Measurements from ENCODE around the gene TMEM101. TPM values are rescaled to one million over a fixed set of nuclear protein-coding genes. Genes with fewer than 3 reads are reported as not detected.

TMEM101 gene
- total and polyA plus RNA-seq, 2 of the 13 experiments (the other 11 are each of a cell fraction or from before 2014, with no cell fraction given) = 72.0 to 100 TPM

DNA sequence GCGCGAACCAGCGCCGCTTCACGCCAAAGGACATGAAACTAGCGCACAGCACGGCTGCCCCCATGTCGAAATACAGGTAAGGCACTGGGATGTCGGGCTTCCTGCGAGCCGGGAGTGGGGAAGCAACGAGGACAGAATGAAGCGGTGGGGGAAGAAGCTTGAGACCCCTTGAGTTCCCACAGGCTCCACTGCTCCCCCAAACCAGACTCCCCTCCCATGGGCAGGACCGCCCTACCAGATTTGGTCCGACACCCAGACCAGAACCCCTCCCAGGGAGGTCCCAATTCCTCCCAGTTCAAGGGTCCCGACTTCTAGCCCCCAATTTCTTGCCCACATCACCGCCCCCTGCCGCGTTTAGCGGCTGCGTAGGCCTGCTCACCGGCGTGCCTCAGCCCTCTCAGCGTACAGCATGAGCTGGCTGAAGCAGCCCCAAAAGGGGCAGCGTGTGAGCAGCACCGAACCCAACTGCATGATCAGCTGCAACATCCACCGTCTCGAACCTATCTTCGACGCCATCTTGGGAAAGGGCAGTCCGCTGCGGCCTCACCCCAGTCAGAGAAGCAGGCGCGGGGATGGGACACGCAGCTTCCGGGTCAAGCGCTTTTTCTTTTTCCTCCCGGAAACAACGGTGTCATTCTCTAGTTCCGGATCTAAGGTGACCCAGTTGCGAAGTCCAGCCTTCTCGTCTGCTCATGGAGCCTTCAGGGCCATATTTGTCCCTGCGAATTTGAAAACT lies at the start of gene TMEM101 (continued):
- TF ChIP-seq ETV6 (CRISPR knock-in tag; conservative IDR thresholded peaks at IDR 0.05) = peak; percentile 98
- TF ChIP-seq, protein P1, sequence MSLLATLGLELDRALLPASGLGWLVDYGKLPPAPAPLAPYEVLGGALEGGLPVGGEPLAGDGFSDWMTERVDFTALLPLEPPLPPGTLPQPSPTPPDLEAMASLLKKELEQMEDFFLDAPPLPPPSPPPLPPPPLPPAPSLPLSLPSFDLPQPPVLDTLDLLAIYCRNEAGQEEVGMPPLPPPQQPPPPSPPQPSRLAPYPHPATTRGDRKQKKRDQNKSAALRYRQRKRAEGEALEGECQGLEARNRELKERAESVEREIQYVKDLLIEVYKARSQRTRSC (CRISPR knock-in tag; IDR thresholded peaks at IDR 0.05; ENCODE audit: low read depth) = no peak
- TF ChIP-seq, protein P2, sequence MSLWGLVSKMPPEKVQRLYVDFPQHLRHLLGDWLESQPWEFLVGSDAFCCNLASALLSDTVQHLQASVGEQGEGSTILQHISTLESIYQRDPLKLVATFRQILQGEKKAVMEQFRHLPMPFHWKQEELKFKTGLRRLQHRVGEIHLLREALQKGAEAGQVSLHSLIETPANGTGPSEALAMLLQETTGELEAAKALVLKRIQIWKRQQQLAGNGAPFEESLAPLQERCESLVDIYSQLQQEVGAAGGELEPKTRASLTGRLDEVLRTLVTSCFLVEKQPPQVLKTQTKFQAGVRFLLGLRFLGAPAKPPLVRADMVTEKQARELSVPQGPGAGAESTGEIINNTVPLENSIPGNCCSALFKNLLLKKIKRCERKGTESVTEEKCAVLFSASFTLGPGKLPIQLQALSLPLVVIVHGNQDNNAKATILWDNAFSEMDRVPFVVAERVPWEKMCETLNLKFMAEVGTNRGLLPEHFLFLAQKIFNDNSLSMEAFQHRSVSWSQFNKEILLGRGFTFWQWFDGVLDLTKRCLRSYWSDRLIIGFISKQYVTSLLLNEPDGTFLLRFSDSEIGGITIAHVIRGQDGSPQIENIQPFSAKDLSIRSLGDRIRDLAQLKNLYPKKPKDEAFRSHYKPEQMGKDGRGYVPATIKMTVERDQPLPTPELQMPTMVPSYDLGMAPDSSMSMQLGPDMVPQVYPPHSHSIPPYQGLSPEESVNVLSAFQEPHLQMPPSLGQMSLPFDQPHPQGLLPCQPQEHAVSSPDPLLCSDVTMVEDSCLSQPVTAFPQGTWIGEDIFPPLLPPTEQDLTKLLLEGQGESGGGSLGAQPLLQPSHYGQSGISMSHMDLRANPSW (CRISPR knock-in tag; IDR thresholded peaks at IDR 0.05; ENCODE audit: borderline replicate concordance) = peak; percentile 98
- peak; percentile 57; the same call in 1 of the 2 replicates for TF ChIP-seq ZNF644 (CRISPR knock-in tag; IDR thresholded peaks at IDR 0.05; ENCODE audit: low read depth)
- TF ChIP-seq ZNF614 (CRISPR knock-in tag; IDR thresholded peaks at IDR 0.05; ENCODE audit: borderline replicate concordance) = peak; percentile 97
- TF ChIP-seq CCAR2 (optimal IDR thresholded peaks at IDR 0.05; ENCODE audit: low read depth, low read length) = peak; percentile 96
- TF ChIP-seq RXRB (CRISPR knock-in tag; IDR thresholded peaks at IDR 0.05; ENCODE audit: borderline replicate concordance) = peak; percentile 88
- peak; percentile 49; the same call in 1 of the 2 replicates for TF ChIP-seq CEBPB (IDR thresholded peaks at IDR 0.05; ENCODE audit: borderline replicate concordance, low read depth, low read length)
- TF ChIP-seq NRL (CRISPR knock-in tag; IDR thresholded peaks at IDR 0.05; ENCODE audit: borderline replicate concordance) = peak; percentile 96; the same call in 1 of the 2 replicates
- TF ChIP-seq PAWR (CRISPR knock-in tag; IDR thresholded peaks at IDR 0.05; ENCODE audit: borderline replicate concordance) = no peak; the same call in 1 of the 2 replicates
- peak; percentile 58; the same call in 1 of the 2 replicates for TF ChIP-seq NFE2 (CRISPR knock-in tag; IDR thresholded peaks at IDR 0.05)
- TF ChIP-seq HOXA3 (CRISPR knock-in tag; IDR thresholded peaks at IDR 0.05) = peak; percentile 99
- TF ChIP-seq, protein P3, sequence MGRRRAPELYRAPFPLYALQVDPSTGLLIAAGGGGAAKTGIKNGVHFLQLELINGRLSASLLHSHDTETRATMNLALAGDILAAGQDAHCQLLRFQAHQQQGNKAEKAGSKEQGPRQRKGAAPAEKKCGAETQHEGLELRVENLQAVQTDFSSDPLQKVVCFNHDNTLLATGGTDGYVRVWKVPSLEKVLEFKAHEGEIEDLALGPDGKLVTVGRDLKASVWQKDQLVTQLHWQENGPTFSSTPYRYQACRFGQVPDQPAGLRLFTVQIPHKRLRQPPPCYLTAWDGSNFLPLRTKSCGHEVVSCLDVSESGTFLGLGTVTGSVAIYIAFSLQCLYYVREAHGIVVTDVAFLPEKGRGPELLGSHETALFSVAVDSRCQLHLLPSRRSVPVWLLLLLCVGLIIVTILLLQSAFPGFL (CRISPR knock-in tag; IDR thresholded peaks at IDR 0.05) = no peak
- peak; percentile 90 for TF ChIP-seq SALL1 (CRISPR knock-in tag; IDR thresholded peaks at IDR 0.05)
- TF ChIP-seq, protein P4, sequence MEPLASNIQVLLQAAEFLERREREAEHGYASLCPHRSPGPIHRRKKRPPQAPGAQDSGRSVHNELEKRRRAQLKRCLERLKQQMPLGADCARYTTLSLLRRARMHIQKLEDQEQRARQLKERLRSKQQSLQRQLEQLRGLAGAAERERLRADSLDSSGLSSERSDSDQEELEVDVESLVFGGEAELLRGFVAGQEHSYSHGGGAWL (CRISPR knock-in tag; IDR thresholded peaks at IDR 0.05) = peak; percentile 58; the same call in 1 of the 2 replicates
- TF ChIP-seq, protein P5, sequence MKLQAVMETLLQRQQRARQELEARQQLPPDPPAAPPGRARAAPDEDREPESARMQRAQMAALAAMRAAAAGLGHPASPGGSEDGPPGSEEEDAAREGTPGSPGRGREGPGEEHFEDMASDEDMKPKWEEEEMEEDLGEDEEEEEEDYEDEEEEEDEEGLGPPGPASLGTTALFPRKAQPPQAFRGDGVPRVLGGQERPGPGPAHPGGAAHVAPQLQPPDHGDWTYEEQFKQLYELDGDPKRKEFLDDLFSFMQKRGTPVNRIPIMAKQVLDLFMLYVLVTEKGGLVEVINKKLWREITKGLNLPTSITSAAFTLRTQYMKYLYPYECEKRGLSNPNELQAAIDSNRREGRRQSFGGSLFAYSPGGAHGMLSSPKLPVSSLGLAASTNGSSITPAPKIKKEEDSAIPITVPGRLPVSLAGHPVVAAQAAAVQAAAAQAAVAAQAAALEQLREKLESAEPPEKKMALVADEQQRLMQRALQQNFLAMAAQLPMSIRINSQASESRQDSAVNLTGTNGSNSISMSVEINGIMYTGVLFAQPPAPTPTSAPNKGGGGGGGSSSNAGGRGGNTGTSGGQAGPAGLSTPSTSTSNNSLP (IDR thresholded peaks at IDR 0.05; ENCODE audit: low read depth, low read length) = no peak; the same call in 1 of the 2 replicates
- TF ChIP-seq RFX1 (IDR thresholded peaks at IDR 0.05) = no peak
- peak; percentile 100 for TF ChIP-seq TARDBP (CRISPR knock-in tag; IDR thresholded peaks at IDR 0.05)
- TF ChIP-seq, protein P6, sequence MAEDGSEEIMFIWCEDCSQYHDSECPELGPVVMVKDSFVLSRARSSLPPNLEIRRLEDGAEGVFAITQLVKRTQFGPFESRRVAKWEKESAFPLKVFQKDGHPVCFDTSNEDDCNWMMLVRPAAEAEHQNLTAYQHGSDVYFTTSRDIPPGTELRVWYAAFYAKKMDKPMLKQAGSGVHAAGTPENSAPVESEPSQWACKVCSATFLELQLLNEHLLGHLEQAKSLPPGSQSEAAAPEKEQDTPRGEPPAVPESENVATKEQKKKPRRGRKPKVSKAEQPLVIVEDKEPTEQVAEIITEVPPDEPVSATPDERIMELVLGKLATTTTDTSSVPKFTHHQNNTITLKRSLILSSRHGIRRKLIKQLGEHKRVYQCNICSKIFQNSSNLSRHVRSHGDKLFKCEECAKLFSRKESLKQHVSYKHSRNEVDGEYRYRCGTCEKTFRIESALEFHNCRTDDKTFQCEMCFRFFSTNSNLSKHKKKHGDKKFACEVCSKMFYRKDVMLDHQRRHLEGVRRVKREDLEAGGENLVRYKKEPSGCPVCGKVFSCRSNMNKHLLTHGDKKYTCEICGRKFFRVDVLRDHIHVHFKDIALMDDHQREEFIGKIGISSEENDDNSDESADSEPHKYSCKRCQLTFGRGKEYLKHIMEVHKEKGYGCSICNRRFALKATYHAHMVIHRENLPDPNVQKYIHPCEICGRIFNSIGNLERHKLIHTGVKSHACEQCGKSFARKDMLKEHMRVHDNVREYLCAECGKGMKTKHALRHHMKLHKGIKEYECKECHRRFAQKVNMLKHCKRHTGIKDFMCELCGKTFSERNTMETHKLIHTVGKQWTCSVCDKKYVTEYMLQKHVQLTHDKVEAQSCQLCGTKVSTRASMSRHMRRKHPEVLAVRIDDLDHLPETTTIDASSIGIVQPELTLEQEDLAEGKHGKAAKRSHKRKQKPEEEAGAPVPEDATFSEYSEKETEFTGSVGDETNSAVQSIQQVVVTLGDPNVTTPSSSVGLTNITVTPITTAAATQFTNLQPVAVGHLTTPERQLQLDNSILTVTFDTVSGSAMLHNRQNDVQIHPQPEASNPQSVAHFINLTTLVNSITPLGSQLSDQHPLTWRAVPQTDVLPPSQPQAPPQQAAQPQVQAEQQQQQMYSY (CRISPR knock-in tag; IDR thresholded peaks at IDR 0.05) = peak; percentile 55; the same call in 1 of the 2 replicates

All from HepG2 (cell line).